Dedifferentiated amniotic fluid mesenchymal stem cell (primary cell): Measurements from ENCODE around the gene NMBR.
"Not testable (repeated sequence)": the region's sequence is repeated elsewhere in the genome, so short reads cannot be mapped to it uniquely, and the experiment has no call there.

Source experiments
- DNase-seq: peaks from one replicate; pipeline ENCODE4 v3.0.0-alpha.2; 2016; ENCODE audit errors: extremely low spot score

The NMBR gene

DNA sequence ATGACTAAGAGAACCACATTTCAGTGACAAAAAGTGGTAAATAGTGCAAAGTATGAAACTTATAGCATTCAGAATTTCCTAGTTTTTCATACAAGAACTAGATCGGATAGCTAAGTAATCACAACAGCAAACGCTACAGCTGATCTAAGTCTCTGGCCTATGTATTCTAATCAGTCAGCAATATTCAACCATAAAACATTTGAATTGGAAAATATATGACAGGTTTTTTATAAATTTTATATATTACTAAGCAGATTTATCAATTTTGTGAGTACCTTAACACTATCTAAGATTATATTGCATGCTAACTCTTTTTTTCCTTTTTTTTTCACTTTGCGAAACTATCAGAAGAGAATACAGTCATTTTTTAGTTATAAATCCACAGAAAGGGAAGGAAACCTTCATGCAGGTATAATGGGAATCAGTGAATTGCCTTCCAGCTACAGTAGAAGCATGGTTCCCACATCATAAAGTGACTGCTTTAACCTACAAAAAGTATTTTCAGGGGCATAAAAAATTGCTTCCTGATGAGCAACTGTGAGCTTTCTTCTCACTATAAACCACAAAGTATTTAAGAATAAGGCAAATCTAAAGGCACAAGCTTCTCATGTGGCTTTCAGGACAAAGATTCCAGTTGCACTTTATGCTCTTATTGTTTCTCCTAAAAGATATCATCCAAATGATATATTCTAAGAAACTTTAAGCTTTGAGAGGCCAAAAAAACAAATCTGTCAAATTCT is 88.2 kb downstream of the NMBR start:
- no peak for DNase-seq

- no peak for DNase-seq
Measured at GRCh38 chr6:142055219-142055618, 91.7 kb downstream of the NMBR start.

DNA sequence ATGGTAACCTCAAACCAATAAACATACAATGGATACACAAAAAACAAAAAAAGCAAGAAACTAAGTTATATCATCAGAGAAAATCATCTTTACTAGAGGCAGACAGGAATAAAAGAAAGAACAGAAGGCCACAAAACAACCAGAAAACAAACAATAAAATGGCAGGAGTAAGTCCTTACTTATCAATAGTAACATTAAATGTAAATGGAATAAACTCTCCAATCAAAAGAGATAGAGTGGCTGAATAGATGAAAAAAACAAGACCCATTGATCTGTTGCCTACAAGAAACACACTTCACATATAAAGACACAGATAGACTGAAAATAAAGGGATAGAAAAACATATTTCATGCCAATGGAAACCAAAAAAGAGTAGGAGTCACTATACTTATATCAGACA is 95.5 kb downstream of the NMBR start:
- no peak for DNase-seq

DNA sequence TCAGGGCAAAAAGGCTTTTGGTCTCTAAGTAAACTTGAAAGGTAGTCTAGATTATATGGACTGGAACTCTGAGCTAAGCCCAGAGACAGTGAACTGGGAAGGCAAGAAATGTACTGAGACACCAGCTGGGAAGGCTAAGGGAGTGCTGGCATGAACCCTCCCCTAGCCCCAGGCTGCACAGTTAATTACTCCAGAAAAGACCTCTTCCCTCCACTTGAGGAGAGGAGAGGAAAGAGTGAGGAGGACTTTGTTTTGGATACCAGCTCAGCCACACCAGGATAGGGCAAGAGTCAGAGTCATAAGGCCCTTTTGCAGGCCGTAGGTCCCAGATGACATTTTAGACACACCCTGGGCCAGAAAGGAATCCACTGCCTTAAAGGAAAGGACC is 98.3 kb downstream of the NMBR start:
- DNase-seq: no peak

DNA sequence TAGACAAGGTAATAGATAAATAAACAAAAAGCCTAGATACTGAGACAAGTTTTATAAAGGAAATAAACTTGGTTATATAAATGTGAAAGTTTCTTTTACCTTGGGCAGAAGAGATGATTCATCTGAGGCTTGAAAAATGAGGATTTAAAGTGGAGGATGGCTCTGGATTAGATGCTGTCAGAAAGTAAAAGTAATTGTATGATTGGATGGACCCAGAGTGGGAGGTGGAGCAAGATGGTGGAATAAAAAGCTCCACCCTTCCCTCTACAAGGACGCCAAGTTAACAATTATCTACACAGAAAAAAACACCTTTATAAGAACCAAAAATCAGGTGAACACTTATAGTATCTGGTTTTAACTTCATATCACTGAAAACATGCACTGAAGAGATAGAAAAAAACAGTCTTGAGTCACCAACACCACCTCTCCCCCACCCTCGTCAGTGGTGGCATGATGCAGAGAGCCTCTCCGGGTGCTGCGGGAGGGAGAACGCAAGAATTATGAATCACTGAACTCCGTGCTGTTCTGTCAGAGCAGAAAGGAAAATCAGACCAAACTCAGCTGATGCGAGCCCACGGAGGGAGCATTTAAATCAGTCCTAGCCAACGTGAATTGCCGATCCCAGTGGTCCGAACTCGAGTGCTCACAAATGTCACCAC is 98.9 kb downstream of the NMBR start:
- DNase-seq: no peak

- DNase-seq: peak; percentile 26
Measured at GRCh38 chr6:142045380-142046278, 101.3 kb downstream of the NMBR start.

GRCh38 chr6:142035890-142036289 is 111.0 kb downstream of the NMBR start:
- DNase-seq: no peak

DNA sequence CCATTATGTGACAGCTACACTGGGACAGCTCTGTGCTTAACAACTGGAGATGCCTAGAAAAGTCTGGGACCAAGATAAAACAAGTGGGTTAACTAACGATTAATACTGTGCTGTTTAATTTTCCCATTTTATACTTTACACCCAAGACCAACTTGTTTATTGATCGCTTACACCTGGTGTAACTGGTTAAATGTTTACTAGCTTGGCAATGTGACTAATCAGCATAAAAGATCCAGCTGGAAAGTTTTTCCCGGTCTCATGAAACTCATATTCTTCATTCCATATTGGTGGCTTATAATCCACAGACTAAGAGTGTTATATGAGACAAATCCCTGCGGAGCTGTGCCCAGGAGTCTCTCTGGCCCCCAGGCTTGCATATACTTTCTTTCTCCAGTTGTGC is 115.9 kb downstream of the NMBR start:
- no peak for DNase-seq

GRCh38 chr6:142030115-142030619 is 116.8 kb downstream of the NMBR start:
- DNase-seq: no peak

GRCh38 chr6:142028527-142028926 is 118.4 kb downstream of the NMBR start:
- DNase-seq: no peak

GRCh38 chr6:142027804-142028203 is 119.1 kb downstream of the NMBR start:
- DNase-seq: not testable (repeated sequence)

DNA sequence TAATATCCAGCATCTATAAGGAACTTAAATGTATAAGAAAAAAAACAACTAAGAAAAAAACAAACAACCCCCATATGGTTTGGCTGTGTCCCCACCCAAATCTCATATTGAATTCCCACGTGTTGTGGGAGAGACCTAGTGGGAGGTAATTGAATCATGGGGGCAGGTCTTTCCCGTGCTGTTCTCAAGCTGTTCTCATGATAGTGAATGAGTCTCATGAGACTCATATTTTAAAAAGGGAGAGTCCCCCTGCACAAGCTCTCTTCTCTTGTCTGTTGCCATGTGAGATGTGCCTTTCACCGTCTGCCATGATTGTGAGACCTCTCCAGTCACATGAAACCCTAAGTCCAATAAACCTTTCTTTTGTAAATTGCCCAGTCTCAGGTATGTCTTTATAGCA is 119.8 kb downstream of the NMBR start:
- DNase-seq: no peak

- no peak for DNase-seq
Measured at GRCh38 chr6:142026471-142026870, 120.5 kb downstream of the NMBR start.
